ENCODE data around the gene TKT.
A peak's percentile ranks its signal among the peaks of the same experiment; 100 is the strongest.
"Not testable (repeated sequence)": the region's sequence is repeated elsewhere in the genome, so short reads cannot be mapped to it uniquely, and the experiment has no call there.

The TKT gene

GRCh38 chr3:53255775-53256703, at the start of gene TKT:
TSS of gene TKT (minus strand) at chr3:53256022. CDS start at chr3:53255942, 80 bp downstream.
- peak; percentile 50 to 68 for DNase-seq (ENCODE audit: low read depth in 2 of 2, low spot score in 1 of 2)

DNA sequence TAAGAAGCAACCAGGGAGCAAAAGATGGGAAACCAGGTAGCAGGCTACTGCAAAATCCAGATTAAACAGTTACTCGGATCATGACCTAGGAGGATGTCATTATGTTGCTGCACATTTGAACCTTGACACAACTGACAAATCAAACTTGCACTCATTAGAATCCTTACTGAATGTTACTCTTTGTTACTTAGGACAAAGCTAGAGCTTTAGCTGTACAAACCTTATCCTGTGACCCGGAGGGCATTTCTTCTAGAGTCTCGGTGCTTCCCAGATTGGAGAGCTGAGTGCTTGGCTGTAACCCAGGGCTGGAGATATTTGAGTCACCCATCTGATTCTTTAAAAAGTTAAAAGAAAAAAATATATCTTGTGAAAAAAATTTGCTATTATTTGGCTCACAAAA, 48.1 kb upstream of the TKT start:
- no peak for DNase-seq (ENCODE audit: low read depth in 2 of 2, low spot score in 1 of 2)

DNA sequence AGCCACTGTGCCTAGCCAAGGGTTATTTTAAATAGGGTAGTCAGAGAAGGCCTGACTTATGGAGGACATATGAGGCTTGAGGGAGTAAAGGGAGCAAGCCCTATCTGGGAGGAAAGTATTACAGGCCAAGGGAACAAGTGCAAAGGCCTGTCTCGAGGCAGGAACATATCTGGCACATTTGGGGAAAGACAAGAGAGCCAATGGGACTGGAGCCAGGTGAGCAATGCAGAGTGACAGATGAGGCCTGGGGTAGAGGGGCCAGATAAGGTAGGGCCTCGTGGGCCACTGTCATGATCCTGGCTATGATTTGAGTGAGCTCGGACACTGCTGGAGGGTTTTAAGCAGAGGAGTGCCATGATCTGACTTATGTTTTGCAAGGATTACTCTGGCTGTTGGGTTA, 47.7 kb upstream of the TKT start:
- DNase-seq (ENCODE audit: low read depth in 2 of 2, low spot score in 1 of 2): no peak

GRCh38 chr3:53300826-53301225, 45.0 kb upstream of the TKT start:
- DNase-seq (ENCODE audit: low read depth in 2 of 2, low spot score in 1 of 2): no peak

GRCh38 chr3:53299611-53300023, 43.8 kb upstream of the TKT start:
- DNase-seq (ENCODE audit: low read depth in 2 of 2, low spot score in 1 of 2): not testable (repeated sequence)

DNA sequence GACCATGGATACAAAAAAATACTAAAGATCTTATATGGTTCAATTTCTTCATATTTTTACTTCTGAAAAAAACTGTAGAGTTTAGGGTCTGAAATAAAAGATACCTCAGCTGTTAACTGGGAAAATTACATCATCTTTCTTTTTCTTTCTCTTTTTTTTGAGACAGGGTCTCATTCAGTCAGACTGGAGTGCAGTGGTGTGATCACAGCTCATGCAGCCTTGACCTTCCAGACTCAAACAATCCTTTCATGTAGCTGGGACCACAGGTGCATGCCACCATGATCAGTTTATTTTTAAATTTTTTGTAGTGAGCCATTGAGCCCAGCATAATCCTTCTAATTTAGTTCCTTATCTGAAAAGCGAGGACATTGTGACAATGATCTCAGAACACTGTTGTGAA, 39.6 kb upstream of the TKT start:
- no peak for DNase-seq (ENCODE audit: low read depth in 2 of 2, low spot score in 1 of 2)

GRCh38 chr3:53293867-53294266, 38.0 kb upstream of the TKT start:
- DNase-seq (ENCODE audit: low read depth in 2 of 2, low spot score in 1 of 2): no peak

DNA sequence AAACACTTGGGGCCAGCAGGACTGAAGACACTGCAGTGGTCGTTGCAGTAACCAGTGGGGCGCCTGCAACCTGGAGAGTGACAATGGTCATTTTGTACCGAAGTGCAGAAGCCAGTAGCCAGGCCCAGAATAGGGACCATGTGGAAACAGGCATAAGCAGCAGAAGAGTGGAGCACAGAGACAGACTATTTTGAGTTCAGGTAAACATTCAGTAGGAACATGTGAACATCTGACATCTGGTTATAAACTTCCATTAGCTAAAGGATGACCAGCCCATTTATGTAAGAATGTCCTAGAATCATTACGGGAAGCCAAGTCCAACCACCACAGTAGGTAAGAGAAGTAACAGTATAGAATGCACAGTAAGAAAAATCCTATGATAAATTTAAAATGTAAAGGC, 32.4 kb upstream of the TKT start:
- DNase-seq (ENCODE audit: low read depth in 2 of 2, low spot score in 1 of 2): no peak

GRCh38 chr3:53287131-53287629, 31.4 kb upstream of the TKT start:
- DNase-seq (ENCODE audit: low read depth in 2 of 2, low spot score in 1 of 2): no peak

GRCh38 chr3:53286727-53287126, 30.9 kb upstream of the TKT start:
- DNase-seq (ENCODE audit: low read depth in 2 of 2, low spot score in 1 of 2): no peak

GRCh38 chr3:53282581-53282980, 26.8 kb upstream of the TKT start:
- DNase-seq (ENCODE audit: low read depth in 2 of 2, low spot score in 1 of 2): no peak

GRCh38 chr3:53278667-53279066, 22.8 kb upstream of the TKT start:
- no peak for DNase-seq (ENCODE audit: low read depth in 2 of 2, low spot score in 1 of 2)

- DNase-seq (ENCODE audit: low read depth in 2 of 2, low spot score in 1 of 2): no peak
These were observed 19.2 kb upstream of the TKT start for GRCh38 chr3:53274938-53275605.

GRCh38 chr3:53273146-53273670, 17.4 kb upstream of the TKT start:
- DNase-seq (ENCODE audit: low read depth in 2 of 2, low spot score in 1 of 2): no peak

DNA sequence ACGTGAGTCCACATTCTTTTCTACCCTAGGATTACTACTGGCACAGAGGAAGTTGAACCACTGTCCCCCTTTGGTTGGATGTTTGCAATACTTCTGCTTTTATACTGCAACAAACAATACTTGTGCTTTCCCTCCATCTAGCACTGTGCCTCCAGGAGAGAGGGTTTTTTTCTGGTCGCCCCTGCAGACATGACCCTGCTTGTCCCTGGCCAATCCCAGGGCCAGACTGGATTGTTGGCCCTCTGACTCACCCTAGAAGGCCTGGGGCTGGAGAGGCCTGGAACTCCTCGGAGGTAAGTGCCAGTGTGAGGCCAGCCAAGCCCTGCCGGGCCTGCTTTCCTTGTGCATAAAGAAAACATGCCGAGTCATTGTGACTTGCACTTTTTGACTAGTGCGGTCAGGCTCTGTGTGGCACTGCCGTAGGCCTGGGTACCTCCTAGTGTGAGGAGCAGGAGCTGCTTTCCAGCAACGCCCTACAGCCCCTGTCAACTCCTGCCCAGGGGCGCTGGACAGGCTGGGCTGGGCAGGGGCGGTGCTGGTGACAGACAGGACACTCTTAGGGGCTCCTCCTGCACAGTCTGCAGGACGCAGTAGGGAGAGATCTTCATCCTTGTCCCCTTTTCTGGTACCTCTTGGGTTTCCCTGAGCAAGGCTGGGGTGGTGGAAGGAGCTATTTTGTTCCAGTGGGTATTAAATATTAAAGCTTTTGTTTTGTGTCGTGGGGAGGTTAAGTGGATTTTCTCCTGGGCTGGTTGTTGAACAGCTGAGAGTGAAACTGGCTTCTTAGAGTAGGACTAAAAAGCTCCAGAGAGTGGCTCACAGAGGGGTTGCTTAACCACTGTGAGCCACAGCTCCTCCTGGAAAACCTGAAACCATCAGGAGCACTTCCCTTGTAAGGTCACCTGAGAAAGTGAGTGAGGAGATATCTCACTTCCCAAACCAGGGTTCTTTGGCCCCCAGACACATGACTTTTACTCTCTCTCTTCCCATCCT, 14.4 kb upstream of the TKT start:
- DNase-seq (ENCODE audit: low read depth in 2 of 2, low spot score in 1 of 2): no peak

DNA sequence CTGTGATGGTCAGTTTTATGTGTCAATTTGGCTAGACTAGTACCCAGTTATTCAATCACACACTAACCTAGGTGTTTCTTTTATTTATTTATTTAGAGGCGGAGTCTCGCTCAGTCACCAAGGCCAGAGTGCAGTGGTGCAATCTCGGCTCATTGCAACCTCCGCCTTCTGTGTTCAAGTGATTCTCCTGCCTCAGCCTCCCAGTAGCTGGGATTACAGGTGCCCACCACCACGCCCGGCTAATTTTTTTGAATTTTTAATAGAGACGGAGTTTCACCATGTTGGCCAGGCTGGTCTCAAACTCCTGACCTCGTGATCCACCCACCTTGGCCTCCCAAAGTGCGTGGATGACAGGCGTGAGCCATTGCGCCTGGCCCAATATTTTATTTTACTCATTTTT, 13.4 kb upstream of the TKT start:
- not testable (repeated sequence) for DNase-seq (ENCODE audit: low read depth in 2 of 2, low spot score in 1 of 2)

DNA sequence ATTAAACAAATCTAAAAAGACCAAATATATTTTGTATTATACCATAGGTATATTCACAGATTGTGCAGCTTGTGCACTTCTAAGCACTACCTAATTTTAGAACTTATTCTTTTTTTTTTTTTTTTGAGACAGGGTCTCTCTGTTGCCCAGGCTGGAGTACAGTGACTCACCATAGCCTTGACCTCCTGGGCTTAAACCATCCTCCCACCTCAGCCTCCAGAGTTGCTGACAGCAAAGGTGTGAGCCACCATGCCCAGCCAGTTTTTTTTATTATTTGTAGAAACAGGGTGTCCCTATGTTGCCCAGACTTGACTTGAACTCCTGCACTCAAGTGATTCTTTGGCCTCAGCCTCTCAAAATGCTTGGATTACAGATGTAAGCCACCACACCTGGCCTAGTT, 11.9 kb upstream of the TKT start:
- DNase-seq (ENCODE audit: low read depth in 2 of 2, low spot score in 1 of 2): no peak

GRCh38 chr3:53264718-53265117, 8.9 kb upstream of the TKT start:
- no peak for DNase-seq (ENCODE audit: low read depth in 2 of 2, low spot score in 1 of 2)

DNA sequence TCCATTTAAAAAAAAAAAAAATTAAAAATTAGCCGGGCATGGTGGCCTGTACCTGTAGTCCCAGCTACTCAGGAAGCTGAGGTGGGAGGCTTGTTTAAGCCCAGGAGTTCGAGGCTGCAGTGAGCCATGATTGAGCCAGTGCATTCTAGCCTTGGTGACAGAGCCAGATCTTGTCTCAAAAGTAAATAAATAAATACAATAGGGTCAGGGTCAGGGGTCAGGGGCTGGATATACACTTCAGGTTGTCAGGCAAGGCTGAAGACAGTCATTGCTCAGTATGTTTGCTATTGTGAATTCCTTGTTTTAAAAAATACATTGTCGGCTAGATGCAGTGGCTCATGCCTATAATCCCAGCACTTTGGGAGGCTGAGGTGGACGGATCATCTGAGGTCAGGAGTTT, 8.1 kb upstream of the TKT start:
- DNase-seq (ENCODE audit: low read depth in 2 of 2, low spot score in 1 of 2): no peak

DNA sequence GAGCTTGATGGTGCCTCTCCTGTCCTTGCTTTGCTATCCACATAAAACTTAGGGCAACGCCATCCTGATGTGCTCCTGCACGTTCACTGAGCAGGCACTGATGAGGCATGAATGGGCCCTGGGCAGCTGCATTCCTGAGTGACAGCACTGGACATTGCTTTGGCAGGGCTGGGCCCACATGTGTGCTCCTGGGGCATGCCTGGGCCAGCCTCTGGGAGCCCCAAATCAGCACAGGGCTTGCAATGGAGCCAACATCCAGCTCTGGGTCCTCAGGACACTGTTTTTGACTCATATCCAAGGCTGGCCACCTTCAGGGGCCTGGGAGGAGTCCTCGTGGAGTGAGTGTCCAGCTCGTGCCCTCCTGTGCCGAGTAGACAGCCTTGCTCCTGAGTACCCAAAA, 5.9 kb upstream of the TKT start:
- DNase-seq (ENCODE audit: low read depth in 2 of 2, low spot score in 1 of 2): no peak

GRCh38 chr3:53260286-53260785, 4.5 kb upstream of the TKT start:
- DNase-seq (ENCODE audit: low read depth in 2 of 2, low spot score in 1 of 2): no peak
